Measurements from ENCODE around the gene FOXN3. TPM values are rescaled to one million over a fixed set of nuclear protein-coding genes. Genes with fewer than 3 reads are reported as not detected.

The FOXN3 gene
- polyA plus RNA-seq, 4 donors, result 22.0 to 47.3 (median 43.3) TPM

DNA sequence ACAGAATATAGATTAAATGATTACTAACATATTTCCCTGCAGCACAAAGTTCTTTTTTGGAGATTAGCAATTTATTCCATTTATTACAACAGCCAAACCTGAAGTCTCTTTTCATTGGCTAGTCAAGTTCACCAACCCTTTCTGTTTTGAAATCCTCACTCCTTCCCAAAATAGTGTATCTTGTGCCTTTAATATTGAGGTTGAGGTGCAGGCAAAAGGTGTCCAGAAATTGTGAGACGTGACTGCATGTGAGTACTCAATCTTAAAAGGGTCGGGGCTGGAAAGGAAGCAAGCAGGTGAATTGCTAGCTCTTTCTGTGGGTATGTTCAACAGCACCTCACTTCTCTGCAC lies 11.1 kb upstream of the FOXN3 start:
- H3K4me1 ChIP-seq (ENCODE audit: control insufficient read depth in 3 of 3, insufficient read depth in 2 of 3, low read depth in 1 of 3, low read length in 2 of 3), result peaks cover 8 to 17% (median 12%) of the 10 kb centered on the region in 3 donors
- 80 to 92% (median 89%) methylated on average over 2 of the region's 2 CpGs for WGBS, 3 donors
- no peak for DNase-seq
- H3K27me3 ChIP-seq (ENCODE audit: control insufficient read depth in 3 of 3, insufficient read depth in 3 of 3, low read length in 3 of 3), result no peaks in the 10 kb centered on the region
- H3K36me3 ChIP-seq (ENCODE audit: control insufficient read depth in 3 of 3, insufficient read depth in 2 of 3, low read depth in 1 of 3, low read length in 3 of 3), result no peaks in the 10 kb centered on the region
- no peak overlapping the region for H3K4me3 ChIP-seq (ENCODE audit: low read depth in 1 of 3, low read length in 3 of 3)
- H3K27ac ChIP-seq (ENCODE audit: low read depth in 1 of 3, low read length in 2 of 3), result peak overlapping the region in 1 of 3 donors; percentile 1
- peaks cover 0 to 2% of the 10 kb centered on the region in 2 donors for H3K9me3 ChIP-seq (ENCODE audit: control insufficient read depth in 2 of 2, insufficient read depth in 1 of 2, low read depth in 1 of 2, low read length in 1 of 2)
- FAIRE-seq, result no peak

GRCh38 chr14:89427426-89428172 lies 10.6 kb upstream of the FOXN3 start:
- Histone ChIP-seq H3K27me3 (ENCODE audit: control insufficient read depth in 3 of 3, insufficient read depth in 3 of 3, low read length in 3 of 3) (no peaks in the 10 kb centered on the region), H3K4me1 (ENCODE audit: control insufficient read depth in 3 of 3, insufficient read depth in 2 of 3, low read depth in 1 of 3, low read length in 2 of 3) (peaks cover 8 to 23% (median 12%) of the 10 kb centered on the region in 3 donors), H3K36me3 (ENCODE audit: control insufficient read depth in 3 of 3, insufficient read depth in 2 of 3, low read depth in 1 of 3, low read length in 3 of 3) (no peaks in the 10 kb centered on the region), H3K9me3 (ENCODE audit: control insufficient read depth in 2 of 2, insufficient read depth in 1 of 2, low read depth in 1 of 2, low read length in 1 of 2) (peaks cover 0 to 2% of the 10 kb centered on the region in 2 donors), H3K27ac (ENCODE audit: low read depth in 1 of 3, low read length in 2 of 3) (no peak overlapping the region), H3K4me3 (ENCODE audit: low read depth in 1 of 3, low read length in 3 of 3) (no peak overlapping the region)
- FAIRE-seq, result no peak
- WGBS, 3 donors, result 61 to 74% (median 72%) methylated on average over 11 of the region's 11 CpGs
- peak; percentile 28 to 74 for DNase-seq

DNA sequence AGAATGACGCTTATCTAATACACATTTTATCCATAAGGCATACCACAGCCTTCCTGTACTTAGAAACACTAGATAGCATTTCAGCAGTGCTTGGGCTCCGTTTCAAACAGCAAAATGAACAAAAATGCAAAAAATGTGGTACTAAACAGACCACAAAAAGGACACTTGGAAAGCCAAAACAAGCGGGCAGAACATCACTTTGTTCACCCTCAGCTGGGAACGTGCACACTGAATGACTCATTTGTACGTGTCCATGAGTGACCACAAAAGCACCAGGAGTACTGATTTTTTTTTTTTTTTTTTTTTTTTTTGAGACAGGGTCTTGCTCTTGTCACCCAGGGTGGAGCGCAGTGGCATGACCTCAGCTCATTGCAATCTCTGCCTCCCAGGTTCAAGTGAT lies 8.9 kb upstream of the FOXN3 start:
- Histone ChIP-seq H3K27me3 (ENCODE audit: control insufficient read depth in 3 of 3, insufficient read depth in 3 of 3, low read length in 3 of 3) (no peaks in the 10 kb centered on the region), H3K4me1 (ENCODE audit: control insufficient read depth in 3 of 3, insufficient read depth in 2 of 3, low read depth in 1 of 3, low read length in 2 of 3) (peaks cover 9 to 27% (median 17%) of the 10 kb centered on the region in 3 donors), H3K9me3 (ENCODE audit: control insufficient read depth in 2 of 2, insufficient read depth in 1 of 2, low read depth in 1 of 2, low read length in 1 of 2) (peaks cover 0 to 2% of the 10 kb centered on the region in 2 donors), H3K36me3 (ENCODE audit: control insufficient read depth in 3 of 3, insufficient read depth in 2 of 3, low read depth in 1 of 3, low read length in 3 of 3) (no peaks in the 10 kb centered on the region), H3K27ac (ENCODE audit: low read depth in 1 of 3, low read length in 2 of 3) (no peak overlapping the region), H3K4me3 (ENCODE audit: low read depth in 1 of 3, low read length in 3 of 3) (no peak overlapping the region)
- WGBS, 3 donors, result 70 to 89% (median 75%) methylated on average over 6 of the region's 6 CpGs
- DNase-seq (no peak), FAIRE-seq (no peak)

GRCh38 chr14:89424241-89424640 lies 7.2 kb upstream of the FOXN3 start:
- H3K27ac ChIP-seq (ENCODE audit: low read depth in 1 of 3, low read length in 2 of 3), result no peak overlapping the region
- FAIRE-seq, result no peak
- no peak for DNase-seq
- H3K4me1 ChIP-seq (ENCODE audit: control insufficient read depth in 3 of 3, insufficient read depth in 2 of 3, low read depth in 1 of 3, low read length in 2 of 3), result peaks cover 13 to 16% (median 14%) of the 10 kb centered on the region in 3 donors
- no peak overlapping the region for H3K4me3 ChIP-seq (ENCODE audit: low read depth in 1 of 3, low read length in 3 of 3)
- 73 to 80% (median 78%) methylated on average over 6 of the region's 6 CpGs for WGBS, 3 donors
- peaks cover 0 to 2% of the 10 kb centered on the region in 2 donors for H3K9me3 ChIP-seq (ENCODE audit: control insufficient read depth in 2 of 2, insufficient read depth in 1 of 2, low read depth in 1 of 2, low read length in 1 of 2)
- H3K27me3 ChIP-seq (ENCODE audit: control insufficient read depth in 3 of 3, insufficient read depth in 3 of 3, low read length in 3 of 3), result no peaks in the 10 kb centered on the region
- no peaks in the 10 kb centered on the region for H3K36me3 ChIP-seq (ENCODE audit: control insufficient read depth in 3 of 3, insufficient read depth in 2 of 3, low read depth in 1 of 3, low read length in 3 of 3)

- peaks cover 16 to 22% (median 17%) of the 10 kb centered on the region in 3 donors for H3K4me1 ChIP-seq (ENCODE audit: control insufficient read depth in 3 of 3, insufficient read depth in 2 of 3, low read depth in 1 of 3, low read length in 2 of 3)
Measured at GRCh38 chr14:89422952-89423345, 5.9 kb upstream of the FOXN3 start.

GRCh38 chr14:89422181-89422951 lies 5.3 kb upstream of the FOXN3 start:
- H3K27ac ChIP-seq (ENCODE audit: low read depth in 1 of 3, low read length in 2 of 3), result peak overlapping the region; percentile 47 to 89 (median 88)
- DNase-seq, result peak; percentile 81 to 93
- 26 to 53% (median 37%) methylated on average over 11 of the region's 11 CpGs for WGBS, 3 donors

More at GRCh38 chr14:89422952-89423345, 5.9 kb upstream of the FOXN3 start:
- H3K27me3 ChIP-seq (ENCODE audit: control insufficient read depth in 3 of 3, insufficient read depth in 3 of 3, low read length in 3 of 3), result no peaks in the 10 kb centered on the region
- WGBS, 3 donors, result 10 to 50% (median 24%) methylated on average over 5 of the region's 5 CpGs
- no peak for DNase-seq
- peak overlapping the region in 1 of 3 donors; percentile 25 for H3K4me3 ChIP-seq (ENCODE audit: low read depth in 1 of 3, low read length in 3 of 3)
- H3K27ac ChIP-seq (ENCODE audit: low read depth in 1 of 3, low read length in 2 of 3), result peak overlapping the region; percentile 47 to 89 (median 88)
- H3K36me3 ChIP-seq (ENCODE audit: control insufficient read depth in 3 of 3, insufficient read depth in 2 of 3, low read depth in 1 of 3, low read length in 3 of 3), result no peaks in the 10 kb centered on the region
- no peak for FAIRE-seq
- peaks cover 0 to 2% of the 10 kb centered on the region in 2 donors for H3K9me3 ChIP-seq (ENCODE audit: control insufficient read depth in 2 of 2, insufficient read depth in 1 of 2, low read depth in 1 of 2, low read length in 1 of 2)

DNA sequence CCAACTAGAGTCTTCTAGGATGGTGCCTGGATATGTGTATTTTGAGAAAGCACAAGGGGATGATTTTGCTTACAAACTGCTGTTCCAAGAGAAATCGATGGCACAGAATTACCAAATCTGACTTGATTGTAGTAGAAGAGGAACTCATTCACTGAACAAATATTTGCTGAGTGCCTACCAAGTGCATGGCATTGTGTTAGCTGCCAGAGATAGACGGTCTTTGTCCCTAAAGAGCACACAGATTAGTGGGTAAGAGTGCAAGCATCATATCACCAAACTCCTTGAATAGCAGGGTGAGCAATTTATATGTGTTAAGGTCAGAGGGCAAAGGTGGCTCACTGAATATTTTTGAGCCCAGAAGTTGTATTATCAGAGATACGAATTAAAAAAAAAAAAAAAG lies 3.5 kb upstream of the FOXN3 start:
- Histone ChIP-seq H3K9me3 (ENCODE audit: control insufficient read depth in 2 of 2, insufficient read depth in 1 of 2, low read depth in 1 of 2, low read length in 1 of 2) (no peaks in the 10 kb centered on the region), H3K4me1 (ENCODE audit: control insufficient read depth in 3 of 3, insufficient read depth in 2 of 3, low read depth in 1 of 3, low read length in 2 of 3) (peaks cover 12 to 22% (median 20%) of the 10 kb centered on the region in 3 donors), H3K27ac (ENCODE audit: low read depth in 1 of 3, low read length in 2 of 3) (peak overlapping the region in 2 of 3 donors; percentile 33 to 68), H3K36me3 (ENCODE audit: control insufficient read depth in 3 of 3, insufficient read depth in 2 of 3, low read depth in 1 of 3, low read length in 3 of 3) (no peaks in the 10 kb centered on the region), H3K27me3 (ENCODE audit: control insufficient read depth in 3 of 3, insufficient read depth in 3 of 3, low read length in 3 of 3) (no peaks in the 10 kb centered on the region), H3K4me3 (ENCODE audit: low read depth in 1 of 3, low read length in 3 of 3) (no peak overlapping the region)
- FAIRE-seq (no peak), DNase-seq (peak in 1 of 2 donors; percentile 77)
- WGBS, 3 donors, result 13 to 63% (median 28%) methylated on average over 3 of the region's 3 CpGs

More at GRCh38 chr14:89422181-89422951, 5.3 kb upstream of the FOXN3 start:
- no peak for FAIRE-seq
- H3K9me3 ChIP-seq (ENCODE audit: control insufficient read depth in 2 of 2, insufficient read depth in 1 of 2, low read depth in 1 of 2, low read length in 1 of 2), result peaks cover 0 to 2% of the 10 kb centered on the region in 2 donors
- H3K27me3 ChIP-seq (ENCODE audit: control insufficient read depth in 3 of 3, insufficient read depth in 3 of 3, low read length in 3 of 3), result no peaks in the 10 kb centered on the region
- H3K4me1 ChIP-seq (ENCODE audit: control insufficient read depth in 3 of 3, insufficient read depth in 2 of 3, low read depth in 1 of 3, low read length in 2 of 3), result peaks cover 12 to 22% (median 20%) of the 10 kb centered on the region in 3 donors
- no peaks in the 10 kb centered on the region for H3K36me3 ChIP-seq (ENCODE audit: control insufficient read depth in 3 of 3, insufficient read depth in 2 of 3, low read depth in 1 of 3, low read length in 3 of 3)
- H3K4me3 ChIP-seq (ENCODE audit: low read depth in 1 of 3, low read length in 3 of 3), result peak overlapping the region in 1 of 3 donors; percentile 25

DNA sequence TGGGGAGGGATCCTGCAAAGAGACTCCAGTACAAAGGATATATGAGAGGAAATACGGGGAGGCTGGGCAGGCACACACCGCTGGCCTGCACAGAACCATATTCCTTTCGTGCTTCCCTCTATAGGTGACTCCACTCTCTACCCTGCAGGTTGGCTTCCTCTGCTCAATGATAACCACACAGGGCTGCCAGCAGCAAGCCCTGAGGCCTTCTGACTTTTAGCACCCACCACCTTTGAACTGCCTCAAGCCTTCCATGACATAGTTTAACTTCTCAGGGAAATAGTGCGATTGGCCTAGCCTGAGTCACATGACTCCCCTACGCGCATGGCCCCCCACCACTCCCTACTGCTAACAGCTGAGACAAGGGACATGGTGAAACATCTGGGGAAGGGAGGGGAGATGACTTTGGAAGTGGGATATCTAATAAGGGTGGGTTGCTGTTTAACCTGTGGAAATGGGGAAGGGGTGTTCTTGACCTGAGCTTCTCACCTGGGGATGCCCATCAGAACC lies 3.0 kb upstream of the FOXN3 start:
- Histone ChIP-seq H3K4me1 (ENCODE audit: control insufficient read depth in 3 of 3, insufficient read depth in 2 of 3, low read depth in 1 of 3, low read length in 2 of 3) (peaks cover 14 to 24% (median 22%) of the 10 kb centered on the region in 3 donors), H3K27ac (ENCODE audit: low read depth in 1 of 3, low read length in 2 of 3) (peak overlapping the region in 2 of 3 donors; percentile 33 to 68), H3K36me3 (ENCODE audit: control insufficient read depth in 3 of 3, insufficient read depth in 2 of 3, low read depth in 1 of 3, low read length in 3 of 3) (no peaks in the 10 kb centered on the region), H3K4me3 (ENCODE audit: low read depth in 1 of 3, low read length in 3 of 3) (no peak overlapping the region), H3K27me3 (ENCODE audit: control insufficient read depth in 3 of 3, insufficient read depth in 3 of 3, low read length in 3 of 3) (no peaks in the 10 kb centered on the region), H3K9me3 (ENCODE audit: control insufficient read depth in 2 of 2, insufficient read depth in 1 of 2, low read depth in 1 of 2, low read length in 1 of 2) (no peaks in the 10 kb centered on the region)
- no peak for FAIRE-seq
- 81 to 92% (median 85%) methylated on average over 6 of the region's 6 CpGs for WGBS, 3 donors
- peak in 1 of 2 donors; percentile 20 for DNase-seq

Data from small intestine (tissue), 7 donors.